HG03108 (cell line): ENCODE results near the gene ARHGAP26.
A peak's percentile ranks its signal among the peaks of the same experiment; 100 is the strongest.

ENCODE experiments used
- ATAC-seq: cut with Tn5 transposase; IDR thresholded peaks from one replicate; pipeline ENCODE4 v1.9.1; 2021; ENCODE audit warnings: moderate library complexity; ENCODE audit not compliant: unreplicated experiment

The ARHGAP26 gene

DNA sequence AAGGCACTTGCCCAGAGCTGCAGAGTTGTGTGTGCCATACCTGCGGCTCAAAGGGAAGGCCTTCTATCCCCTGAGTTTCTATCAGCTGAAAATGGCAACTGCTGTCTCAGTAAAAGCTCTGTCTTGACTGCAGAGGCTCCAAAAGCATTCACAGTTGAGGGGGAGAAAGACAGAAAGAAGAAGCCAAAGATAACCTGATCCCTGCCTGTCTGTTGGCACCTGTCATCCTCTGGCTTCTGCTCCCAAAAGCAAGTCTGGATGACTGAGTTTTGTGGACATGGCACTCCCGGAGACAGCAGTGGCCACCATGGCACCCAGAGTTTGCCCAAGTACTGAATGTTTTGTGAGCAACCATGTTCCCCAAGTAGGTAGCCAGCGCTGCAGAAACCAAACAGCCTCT lies 456.7 kb downstream of the ARHGAP26 start:
- ATAC-seq: no peak

DNA sequence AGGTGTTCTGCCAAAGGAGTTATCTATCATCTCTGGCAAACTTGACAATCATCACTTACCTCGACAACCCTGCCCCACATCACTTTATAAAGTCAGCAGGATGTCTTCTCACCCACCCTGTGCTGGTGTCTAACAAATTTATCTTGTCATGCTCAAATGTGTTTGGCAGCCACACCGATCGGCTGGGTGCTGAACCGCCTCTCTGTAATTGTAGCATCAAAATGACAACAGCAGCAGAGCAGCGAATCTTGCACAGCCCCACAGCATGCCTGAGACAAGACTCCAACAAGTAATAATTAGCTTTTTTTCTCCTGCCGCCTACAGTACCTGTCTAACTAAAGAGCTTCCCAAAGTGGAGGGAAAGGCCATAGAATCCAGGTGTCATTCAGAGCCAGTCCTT lies 457.1 kb downstream of the ARHGAP26 start:
- no peak for ATAC-seq

DNA sequence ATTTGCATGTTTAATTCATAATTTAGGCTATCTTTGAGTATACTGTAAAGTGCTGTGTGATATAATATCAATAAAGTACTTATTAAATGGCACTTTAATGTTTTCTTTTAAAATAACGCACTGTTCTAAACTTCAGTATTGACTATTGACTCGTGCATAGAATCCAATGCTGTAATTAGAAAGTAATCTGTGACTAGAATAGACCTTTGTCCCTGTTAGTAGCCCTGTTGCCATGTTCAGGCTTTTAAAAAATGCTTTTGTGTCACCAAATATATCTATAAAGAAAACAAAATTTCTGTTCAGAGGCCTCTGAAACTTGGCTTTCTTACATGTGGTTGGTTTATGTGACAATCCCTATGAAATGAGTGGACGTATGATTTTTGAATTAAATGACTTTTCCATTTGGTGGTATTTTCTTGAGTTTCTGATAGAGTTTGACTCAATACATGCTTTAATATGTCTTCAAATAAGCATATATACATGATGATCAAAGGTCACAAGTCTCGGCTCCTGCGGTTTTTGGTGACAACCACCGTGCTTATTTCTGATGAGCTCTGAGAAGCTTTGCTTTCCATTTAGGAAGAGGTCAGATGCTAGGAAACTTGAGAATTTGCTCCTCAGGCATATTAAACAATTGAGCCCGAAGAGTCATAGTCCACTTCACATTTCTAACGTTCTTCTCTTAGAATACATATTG lies 458.6 kb downstream of the ARHGAP26 start:
- ATAC-seq: no peak

DNA sequence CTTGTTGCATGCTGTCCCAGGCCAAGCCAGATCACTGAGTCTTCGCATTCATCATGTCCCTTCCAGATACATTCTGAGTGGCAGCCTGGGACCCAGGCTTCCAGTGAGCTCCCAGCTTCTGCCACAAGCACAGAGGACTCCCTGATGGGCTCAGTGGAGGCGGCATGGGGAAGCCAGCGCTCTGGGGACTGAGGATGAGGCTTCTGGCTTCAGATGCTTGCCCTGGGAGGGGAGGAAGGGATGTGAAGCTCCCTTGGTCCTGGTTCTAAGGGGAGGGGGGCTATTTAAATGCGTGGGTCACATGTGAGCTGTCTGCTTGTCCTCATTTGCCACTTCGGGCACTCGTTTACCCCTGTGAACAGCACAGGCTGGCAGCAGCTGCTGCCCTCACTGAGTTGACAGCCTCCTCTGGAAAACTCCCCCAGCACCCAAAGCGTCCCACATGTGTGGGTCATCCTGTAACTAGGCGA lies 459.3 kb downstream of the ARHGAP26 start:
- ATAC-seq: peak; percentile 32

DNA sequence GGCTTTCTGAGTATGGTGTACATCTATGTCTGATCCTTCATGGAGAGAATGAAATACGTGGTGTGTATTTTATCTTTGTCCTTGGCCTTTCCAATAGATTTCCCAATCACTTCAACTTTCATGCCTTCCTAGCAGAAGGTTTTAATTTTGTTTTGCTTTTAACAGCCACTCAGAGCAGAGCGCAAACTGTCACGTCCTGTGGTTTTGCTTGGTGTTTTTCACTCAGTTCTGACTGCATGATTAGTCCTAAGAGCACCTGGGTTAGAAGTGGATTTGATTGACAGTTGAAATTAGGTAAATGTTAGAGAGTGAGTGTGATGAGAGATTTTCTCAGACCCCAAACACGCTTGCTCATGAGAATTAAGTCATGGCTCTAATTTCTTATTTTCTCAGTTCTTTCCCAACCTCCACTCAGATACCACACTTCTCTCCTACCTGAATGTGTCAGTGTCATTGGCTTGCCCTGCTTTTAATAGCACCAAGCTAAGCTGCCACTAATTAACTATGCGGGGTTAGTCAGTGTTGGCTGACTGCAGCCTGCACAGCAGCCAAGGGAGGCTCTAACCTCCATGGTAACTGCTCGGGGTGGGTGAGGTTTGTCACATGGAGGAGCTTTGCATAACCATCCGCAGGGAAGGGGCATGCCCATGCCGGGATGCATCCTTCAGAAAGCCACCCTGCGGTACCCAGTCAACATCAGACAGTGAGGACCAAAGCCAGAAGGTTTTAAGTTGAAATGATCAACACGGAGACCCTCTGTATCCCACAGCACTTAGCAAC lies 459.9 kb downstream of the ARHGAP26 start:
- peak; percentile 80 for ATAC-seq

DNA sequence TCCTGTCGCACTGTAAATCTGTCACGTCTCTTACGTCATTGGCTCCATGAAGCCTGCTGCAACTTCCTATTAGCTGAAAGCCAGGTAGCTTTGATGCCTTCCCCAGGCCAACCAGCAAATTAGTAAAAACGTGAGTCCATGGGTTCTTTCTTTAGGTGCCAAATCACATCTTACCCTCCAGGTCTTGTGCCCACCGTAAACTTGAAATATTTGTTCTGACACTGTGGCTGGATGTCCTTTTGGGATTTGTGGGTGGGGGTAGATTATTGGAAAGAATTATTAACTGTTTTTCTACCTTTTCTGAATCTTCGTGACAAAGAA lies 460.5 kb downstream of the ARHGAP26 start:
- ATAC-seq: no peak

DNA sequence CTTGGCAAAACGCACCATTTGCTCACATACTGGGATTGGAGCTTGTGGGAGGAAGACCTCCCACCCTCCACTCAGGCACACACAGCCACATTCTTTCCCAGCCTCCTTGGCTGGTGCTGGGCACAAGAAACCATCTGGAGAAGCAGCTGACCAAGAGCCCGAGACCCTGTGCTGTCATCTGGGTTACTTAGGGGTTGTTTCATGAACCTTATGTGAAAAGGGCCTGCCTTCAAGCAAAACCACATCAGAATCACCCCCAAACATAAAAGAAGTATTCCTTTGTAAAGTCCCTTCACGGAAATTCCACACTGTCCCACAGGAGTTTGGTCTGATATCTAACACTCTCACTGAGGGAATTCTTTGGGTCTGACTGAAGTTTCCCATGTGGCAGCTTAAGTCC lies 461.2 kb downstream of the ARHGAP26 start:
- no peak for ATAC-seq

DNA sequence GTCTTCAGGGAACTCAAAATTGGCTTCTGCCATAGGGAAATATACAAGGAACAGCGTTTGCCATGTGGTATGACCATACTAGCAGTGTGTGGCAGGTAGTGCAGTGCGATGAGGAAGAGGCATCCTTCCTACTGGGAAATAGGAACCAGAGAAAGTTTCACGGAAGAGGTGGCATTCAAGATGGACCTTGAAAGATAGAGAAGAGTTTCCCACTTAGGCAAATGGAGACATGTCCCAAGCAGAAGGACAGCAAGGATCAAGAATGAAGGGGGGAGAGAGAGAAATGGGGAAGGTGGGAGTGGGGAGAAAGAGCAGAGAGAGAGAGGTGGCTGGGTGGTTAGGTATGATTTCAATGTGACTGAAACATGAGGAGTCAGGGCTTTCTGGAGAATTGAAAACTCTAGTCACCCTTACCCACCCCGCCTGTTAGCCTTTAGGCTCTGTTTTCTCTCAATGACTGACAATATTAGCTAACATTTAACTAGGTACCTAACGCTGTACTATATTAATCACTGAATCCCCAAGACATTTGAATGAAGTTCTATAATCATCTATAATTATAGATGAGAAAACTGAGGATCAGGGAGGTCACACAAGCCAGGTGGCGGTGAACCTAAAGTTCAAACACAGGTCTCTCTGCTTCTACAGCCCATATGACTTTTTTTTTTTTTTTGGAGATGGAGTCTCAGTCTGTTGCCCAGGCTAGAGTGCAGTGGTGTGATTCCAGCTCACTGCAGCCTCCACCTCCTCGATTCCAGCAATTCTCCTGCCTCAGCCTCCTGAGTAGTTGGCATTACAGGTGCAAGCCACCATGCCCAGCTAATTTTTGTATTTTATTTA lies 462.0 kb downstream of the ARHGAP26 start:
- ATAC-seq: peak; percentile 26

DNA sequence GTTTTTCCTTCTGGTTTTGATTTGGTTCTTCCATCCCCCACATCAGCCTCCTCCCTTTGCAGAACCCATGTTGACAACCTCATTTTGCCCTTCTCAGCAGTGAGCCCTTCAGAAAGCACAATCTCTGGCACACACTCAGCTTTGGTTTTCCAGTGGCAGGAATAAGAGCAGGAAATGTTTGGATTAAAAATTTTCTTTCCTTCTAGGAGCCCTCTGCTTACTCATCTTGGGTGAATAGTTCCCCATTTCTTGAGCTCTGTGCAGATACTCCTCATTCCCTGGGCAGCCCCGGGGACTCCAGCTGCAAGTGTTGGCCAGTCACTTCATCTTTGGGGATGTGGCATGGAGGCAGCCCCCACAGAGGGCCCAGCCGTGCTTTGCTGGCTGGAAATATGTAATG lies 462.9 kb downstream of the ARHGAP26 start:
- no peak for ATAC-seq

DNA sequence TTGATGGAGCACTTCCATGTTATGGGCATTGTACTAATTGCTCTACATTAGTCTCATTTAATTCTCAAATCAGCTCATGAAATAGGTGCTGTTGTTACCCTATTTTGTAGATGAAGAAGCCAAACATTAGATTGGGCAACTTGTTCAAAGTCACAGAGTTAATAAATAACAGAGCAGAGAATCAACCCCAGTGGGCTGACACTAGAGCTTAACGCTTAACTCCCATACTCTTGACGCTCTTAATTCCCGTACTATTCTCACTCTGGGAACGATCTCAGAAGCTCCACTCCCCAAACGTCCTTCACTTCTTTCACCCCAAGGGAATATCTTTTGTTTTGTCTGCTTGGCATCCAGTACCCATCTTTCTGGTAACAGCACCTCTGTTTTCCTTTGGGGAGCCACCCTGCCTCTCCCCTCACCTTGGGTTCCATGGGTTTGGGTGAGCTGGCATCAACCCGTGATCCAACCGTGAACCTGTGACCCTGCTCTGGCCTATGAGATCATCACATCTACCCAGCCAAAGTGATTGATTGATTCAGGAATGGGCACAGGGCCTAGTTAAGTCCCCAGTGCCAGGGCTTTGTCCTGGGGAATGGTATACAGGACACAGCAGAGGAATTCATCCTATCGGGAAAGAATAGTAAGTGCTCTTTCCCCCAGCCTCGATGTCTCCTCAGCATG lies 464.1 kb downstream of the ARHGAP26 start:
- no peak for ATAC-seq

DNA sequence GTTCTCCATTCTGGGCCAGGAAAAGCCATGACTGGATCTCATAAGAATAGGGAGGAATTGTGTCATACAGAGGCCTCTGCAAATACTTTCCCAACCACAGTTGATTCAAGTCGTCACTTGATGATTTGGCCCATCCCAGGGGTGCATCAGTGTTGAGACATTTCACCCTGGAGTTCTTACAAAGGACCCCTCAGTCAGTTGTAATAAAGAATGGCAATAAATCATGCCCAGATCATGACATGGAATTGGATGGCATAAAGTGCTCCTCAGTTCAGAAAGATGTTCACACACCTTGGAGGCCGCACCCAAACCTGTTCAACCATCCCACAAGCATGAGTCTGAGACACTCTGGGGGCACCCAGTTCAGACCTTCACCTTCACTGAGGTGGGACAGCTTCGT lies 465.2 kb downstream of the ARHGAP26 start:
- ATAC-seq: no peak

DNA sequence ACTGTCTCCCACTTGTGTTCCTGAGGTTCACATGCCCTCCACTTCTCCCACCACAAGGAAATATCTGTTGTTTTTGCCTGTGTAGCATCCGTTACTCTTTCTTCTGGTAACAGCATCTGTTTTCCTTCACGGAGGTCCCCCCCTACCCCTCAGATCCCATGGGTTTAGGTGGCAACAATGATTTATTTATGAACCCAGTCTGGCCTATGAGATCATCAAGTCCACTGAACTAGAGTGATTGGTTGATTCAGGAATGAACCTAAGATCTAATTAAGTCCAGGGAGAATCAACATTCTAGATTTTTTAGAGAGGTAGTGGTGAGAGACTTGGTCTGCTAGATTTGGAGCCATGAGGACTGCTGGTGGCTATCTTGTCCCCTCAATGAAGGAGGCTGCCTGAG lies 466.5 kb downstream of the ARHGAP26 start:
- no peak for ATAC-seq

DNA sequence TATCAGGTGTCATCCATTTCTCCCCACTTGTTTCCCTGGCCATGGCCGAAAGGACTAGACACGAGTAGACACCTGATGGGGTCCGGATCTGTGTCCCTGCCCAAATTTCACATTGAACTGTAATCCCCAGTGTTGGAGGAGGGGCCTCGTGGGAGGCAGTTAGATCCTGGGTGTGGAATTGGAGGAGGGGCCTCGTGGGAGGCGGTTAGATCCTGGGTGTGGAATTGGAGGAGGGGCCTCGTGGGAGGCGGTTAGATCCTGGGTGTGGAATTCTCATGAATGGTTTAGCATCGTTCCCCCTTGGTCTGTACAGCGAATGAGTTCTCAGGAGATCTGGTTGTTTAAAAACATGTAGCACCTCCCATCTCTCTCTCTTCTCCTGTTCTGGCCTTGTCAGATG lies 467.5 kb downstream of the ARHGAP26 start:
- ATAC-seq: no peak

DNA sequence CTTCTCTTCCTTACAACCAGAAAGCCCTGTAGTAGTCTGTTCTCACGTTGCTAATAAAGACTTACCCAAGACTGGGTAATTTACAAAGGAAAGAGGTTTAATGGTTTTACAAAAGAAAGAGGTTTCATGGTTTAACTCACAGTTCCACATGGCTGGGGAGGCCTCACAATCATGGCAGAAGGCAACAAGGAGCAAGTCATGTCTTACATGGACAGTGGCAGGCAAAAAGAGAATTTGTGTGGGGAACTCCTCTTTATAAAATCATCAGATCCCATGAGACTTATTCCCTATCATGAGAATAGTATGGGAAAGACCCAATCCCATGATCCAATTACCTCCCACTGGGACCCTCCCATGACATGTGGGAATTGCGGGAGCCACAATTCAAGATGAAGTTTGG lies 468.4 kb downstream of the ARHGAP26 start:
- ATAC-seq: no peak

DNA sequence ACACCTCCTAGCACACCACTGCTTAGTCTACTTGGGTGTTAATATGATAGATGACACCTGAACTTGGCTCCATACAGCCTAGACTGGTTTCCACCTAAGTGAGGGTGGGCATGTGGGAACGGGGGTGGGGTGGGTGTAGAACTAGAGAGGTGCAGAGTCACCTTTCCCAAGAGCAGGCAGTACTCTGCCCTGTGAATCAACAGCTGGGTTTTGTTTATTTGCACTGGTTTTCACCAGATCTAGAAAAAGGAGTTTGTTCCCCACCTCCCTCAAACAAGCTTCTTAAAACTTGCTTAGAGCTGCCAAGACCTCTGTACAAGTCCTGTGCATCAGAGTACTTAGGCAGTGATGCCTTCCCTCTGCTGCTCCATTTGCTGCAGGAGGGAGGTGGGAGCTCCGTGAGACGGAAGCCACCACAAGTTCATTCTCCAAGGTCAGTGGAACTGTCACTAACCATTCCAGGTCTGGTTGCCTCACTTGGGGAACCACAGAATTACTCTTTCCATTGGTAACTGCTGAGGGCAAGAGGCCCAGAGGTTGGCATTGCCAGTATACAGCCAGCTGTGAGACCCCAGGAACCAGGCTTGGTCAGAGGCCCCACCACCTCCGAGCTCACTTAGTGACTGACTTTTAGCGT lies 469.8 kb downstream of the ARHGAP26 start:
- ATAC-seq: no peak

DNA sequence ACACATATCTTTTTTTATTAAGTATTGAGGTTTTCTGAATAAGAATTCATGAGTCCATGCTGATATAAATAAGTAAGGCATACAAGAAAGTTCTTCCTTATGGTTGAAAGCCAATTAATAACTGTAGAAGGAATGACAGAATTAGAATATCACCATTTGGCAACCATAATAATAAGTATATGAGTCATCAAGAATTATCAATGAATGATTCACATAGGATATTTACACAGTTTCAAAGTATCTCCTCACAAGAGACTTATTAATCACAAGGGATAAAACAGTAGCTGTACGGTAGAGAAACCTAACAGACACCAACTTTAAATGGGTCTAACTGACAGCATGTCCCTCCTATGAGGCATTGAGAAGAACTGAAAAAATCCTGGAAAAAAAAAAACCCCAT lies 471.7 kb downstream of the ARHGAP26 start:
- no peak for ATAC-seq

DNA sequence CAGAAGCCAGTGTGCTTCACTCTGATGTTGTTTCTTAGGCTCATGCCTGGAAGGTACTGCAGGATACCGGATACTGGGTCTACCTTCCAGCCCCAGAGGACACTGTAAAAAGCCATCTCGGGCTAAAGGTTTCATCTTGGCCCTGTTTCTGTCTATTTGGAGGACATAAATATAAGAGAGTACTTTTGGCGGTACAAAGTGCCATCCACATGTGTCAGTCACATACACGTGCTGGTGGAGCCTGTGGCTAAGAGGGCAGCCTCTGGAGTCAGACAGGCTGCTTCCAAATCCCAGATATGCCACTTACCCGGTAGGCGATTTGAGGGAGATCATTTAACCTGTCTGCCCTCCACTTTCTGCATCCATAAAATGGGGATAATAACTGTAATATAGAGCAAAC lies 472.9 kb downstream of the ARHGAP26 start:
- no peak for ATAC-seq

DNA sequence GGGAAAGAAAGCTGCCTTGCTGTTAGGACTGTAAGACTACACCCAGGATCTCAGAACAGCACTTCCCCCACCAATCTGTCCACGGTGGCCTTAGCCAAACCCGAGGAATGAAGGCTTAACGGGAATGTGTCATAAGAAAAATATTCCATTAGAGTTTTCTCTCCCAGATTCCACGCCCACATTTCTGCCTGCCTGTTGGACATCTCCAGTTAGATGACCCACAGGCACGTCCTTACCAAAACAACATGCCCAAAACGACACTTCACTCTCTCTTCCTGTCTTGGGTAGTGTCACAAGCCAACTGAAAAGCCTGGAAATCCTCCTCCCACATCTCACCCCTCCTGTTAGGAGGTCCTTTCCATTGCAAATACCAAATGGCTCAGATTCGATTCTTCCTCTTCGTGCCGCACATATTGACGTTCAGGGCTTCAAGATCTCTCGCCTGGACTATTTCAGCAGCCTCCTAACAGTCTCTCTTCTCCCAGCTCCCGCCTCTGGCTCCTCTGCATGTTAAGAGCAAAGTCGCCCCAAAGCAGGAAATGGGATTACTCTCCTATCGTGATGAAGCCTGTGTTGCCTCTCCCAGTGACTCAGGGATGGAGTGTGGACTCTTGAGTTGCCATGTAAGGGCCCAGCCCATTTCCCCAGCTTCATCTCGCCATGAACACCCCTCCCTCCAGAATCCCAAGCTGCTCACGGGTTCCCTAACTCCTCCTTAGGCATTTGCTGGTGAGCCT lies 474.0 kb downstream of the ARHGAP26 start:
- no peak for ATAC-seq

DNA sequence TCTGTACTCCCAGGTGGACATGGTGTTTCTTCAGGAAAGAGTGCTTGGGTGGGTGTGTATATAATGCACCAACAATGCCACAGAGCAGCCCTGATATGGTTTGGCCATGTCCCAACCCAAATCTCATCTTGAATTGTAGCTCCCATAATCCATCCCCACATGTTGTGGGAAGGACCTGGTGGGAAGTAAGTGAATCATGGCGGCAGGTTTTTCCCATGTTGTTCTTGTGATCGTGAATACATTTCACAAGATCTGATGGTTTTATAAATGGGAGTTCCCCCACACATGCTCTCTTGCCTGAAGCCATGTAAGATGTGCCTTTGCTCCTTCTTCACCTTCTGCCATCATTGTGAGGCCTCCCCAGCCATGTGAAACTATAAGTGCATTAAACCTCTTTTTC lies 474.8 kb downstream of the ARHGAP26 start:
- ATAC-seq: no peak

DNA sequence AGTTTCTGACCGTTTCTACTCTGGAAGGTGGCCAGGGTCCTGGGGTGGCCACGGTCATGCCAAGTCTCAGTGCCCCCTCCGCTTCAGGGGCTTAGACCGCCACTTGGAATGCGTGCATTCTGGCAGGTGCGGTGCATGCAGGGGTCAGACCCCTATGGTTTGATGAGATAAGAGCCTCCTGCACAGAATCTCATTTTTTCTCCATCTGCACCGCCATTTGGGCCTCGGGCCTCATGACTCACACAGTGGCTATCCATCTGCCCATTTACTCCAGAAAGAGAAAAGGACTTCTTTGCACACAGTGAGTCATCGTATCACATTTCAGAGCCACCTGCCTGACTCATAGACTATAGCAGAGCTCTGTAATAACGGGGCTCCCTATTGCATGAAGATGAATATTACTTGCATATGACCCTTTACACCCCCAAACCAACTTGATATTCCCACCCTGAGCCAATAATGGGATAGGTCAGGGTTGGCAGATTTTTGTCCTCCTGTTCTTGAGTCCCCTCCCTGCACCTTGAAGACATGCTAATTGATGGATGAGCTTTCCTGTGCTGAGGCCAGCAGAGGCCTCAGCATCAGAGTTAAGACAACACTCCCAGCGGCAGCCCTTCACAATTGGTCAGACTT lies 475.9 kb downstream of the ARHGAP26 start:
- ATAC-seq: no peak
